ENCODE results near the gene KRT12.
"Not testable (repeated sequence)": the region's sequence is repeated elsewhere in the genome, so short reads cannot be mapped to it uniquely, and the experiment has no call there.

The KRT12 gene

GRCh38 chr17:40814657-40815056 is 52.4 kb downstream of the KRT12 start:
- not testable (repeated sequence) for DNase-seq (ENCODE audit: low spot score)

GRCh38 chr17:40813804-40814203 is 53.2 kb downstream of the KRT12 start:
- no peak for DNase-seq (ENCODE audit: low spot score)

GRCh38 chr17:40812639-40813038 is 54.4 kb downstream of the KRT12 start:
- no peak for DNase-seq (ENCODE audit: low spot score)
